ENCODE results near the gene OSBPL3. TPM values are rescaled to one million over a fixed set of nuclear protein-coding genes. Genes with fewer than 3 reads are reported as not detected.

OSBPL3 gene
- total RNA-seq, 1 donor from 2014 or later = 59.2 TPM

GRCh38 chr7:24980534-24981170 lies 674 bp upstream of the OSBPL3 start:
- peaks cover 23% of the 10 kb centered on the region for H3K4me1 ChIP-seq
- H3K9me3 ChIP-seq = no peaks in the 10 kb centered on the region
- H3K27ac ChIP-seq = peak overlapping the region; percentile 97
- peak overlapping the region; percentile 59 to 89 for H3K4me3 ChIP-seq
- no peaks in the 10 kb centered on the region for H3K36me3 ChIP-seq
- no peaks in the 10 kb centered on the region for H3K27me3 ChIP-seq
- peak in 1 of 2 donors; percentile 9 for TF ChIP-seq POLR2AphosphoS5 (IDR thresholded peaks at IDR 0.05; ENCODE audit: insufficient read depth in 1 of 2, low read depth in 1 of 2)
- no peak for TF ChIP-seq POLR2A (IDR thresholded peaks at IDR 0.05)
- intact Hi-C loops (cut with DNase I) = no loop called here
- DNase-seq (ENCODE audit: extremely low spot score in 2 of 2) = peak in 1 of 2 donors; percentile 92

DNA sequence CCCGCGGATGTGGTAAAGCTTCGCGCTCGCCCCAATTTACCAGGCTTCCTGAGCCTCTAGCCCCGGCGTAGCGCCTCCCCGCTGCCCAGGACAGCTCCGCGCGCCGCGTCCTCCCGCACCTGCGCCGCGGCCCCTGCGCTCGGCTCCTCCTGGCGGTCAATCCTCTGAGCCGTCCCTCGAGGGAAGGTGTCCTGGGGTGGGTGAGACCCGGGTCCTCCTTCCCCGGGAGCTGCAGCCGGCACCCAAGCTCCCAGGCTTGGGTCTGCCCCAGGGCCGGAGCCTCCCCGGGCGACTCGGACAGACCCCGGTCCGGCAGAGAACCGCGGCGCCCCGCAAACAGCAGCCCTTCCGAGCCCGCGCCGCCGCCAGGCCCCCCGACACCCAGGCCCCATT lies 512 bp downstream of the OSBPL3 start:
- Histone ChIP-seq H3K36me3 (no peaks in the 10 kb centered on the region), H3K4me3 (peak overlapping the region; percentile 59 to 89), H3K27me3 (no peaks in the 10 kb centered on the region), H3K27ac (peak overlapping the region; percentile 97), H3K9me3 (no peaks in the 10 kb centered on the region), H3K4me1 (peaks cover 23% of the 10 kb centered on the region)
- TF ChIP-seq POLR2A (IDR thresholded peaks at IDR 0.05) = no peak
- TF ChIP-seq CTCF (IDR thresholded peaks at IDR 0.05) = peak; percentile 13 to 36 (median 31)
- TF ChIP-seq POLR2AphosphoS5 (IDR thresholded peaks at IDR 0.05; ENCODE audit: insufficient read depth in 1 of 2, low read depth in 1 of 2) = no peak
- DNase-seq (ENCODE audit: extremely low spot score in 2 of 2) = no peak
- intact Hi-C loops (cut with DNase I) = no loop called here

- intact Hi-C loops (cut with DNase I) = no loop called here
- DNase-seq (ENCODE audit: extremely low spot score in 2 of 2) = no peak
- no peaks in the 10 kb centered on the region for H3K9me3 ChIP-seq
- H3K27me3 ChIP-seq = no peaks in the 10 kb centered on the region
- peak overlapping the region; percentile 59 to 89 for H3K4me3 ChIP-seq
- peak overlapping the region; percentile 97 for H3K27ac ChIP-seq
- TF ChIP-seq CTCF (IDR thresholded peaks at IDR 0.05) = no peak
- TF ChIP-seq POLR2AphosphoS5 (IDR thresholded peaks at IDR 0.05; ENCODE audit: insufficient read depth in 1 of 2, low read depth in 1 of 2) = no peak
- TF ChIP-seq POLR2A (IDR thresholded peaks at IDR 0.05) = no peak
- H3K36me3 ChIP-seq = no peaks in the 10 kb centered on the region
- H3K4me1 ChIP-seq = peaks cover 23% of the 10 kb centered on the region
Observed at GRCh38 chr7:24978843-24979469, 1.0 kb downstream of the OSBPL3 start.

DNA sequence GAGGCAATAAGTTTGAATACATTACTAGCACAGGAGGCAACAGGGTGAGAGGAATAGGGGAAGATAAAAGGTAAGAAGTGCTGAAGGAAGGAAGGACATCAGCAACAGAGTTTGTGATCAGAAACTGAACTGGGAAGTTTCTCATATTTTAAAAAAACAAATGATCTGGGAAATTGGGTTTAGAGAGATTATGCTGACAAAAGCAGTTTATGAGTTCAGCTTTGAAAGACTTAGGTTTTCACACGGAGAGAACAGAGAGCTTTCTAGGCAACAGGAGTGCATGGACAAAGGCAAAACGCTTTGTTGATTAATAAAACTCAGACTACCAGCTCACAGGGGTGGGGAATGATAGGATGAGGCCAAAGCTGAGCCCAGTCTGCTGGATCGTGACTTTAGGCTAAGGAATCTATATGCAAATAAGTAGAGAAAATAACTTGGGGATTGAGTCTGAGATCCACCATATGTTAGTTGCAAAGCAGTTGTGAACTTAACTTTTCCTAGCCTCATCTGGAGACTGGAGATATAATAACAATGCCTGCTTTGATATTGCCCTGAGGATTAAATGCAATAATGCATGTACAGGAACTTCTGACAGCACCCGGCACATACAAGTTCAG lies 4.2 kb downstream of the OSBPL3 start:
- Histone ChIP-seq H3K27ac (no peak overlapping the region), H3K27me3 (no peaks in the 10 kb centered on the region), H3K9me3 (no peaks in the 10 kb centered on the region), H3K36me3 (no peaks in the 10 kb centered on the region), H3K4me1 (peaks cover 36% of the 10 kb centered on the region), H3K4me3 (no peak overlapping the region)
- TF ChIP-seq POLR2A (IDR thresholded peaks at IDR 0.05) (no peak), CTCF (IDR thresholded peaks at IDR 0.05) (no peak), POLR2AphosphoS5 (IDR thresholded peaks at IDR 0.05; ENCODE audit: insufficient read depth in 1 of 2, low read depth in 1 of 2) (no peak)
- DNase-seq (ENCODE audit: extremely low spot score in 2 of 2) = no peak
- intact Hi-C loops (cut with DNase I) = no loop called here

DNA sequence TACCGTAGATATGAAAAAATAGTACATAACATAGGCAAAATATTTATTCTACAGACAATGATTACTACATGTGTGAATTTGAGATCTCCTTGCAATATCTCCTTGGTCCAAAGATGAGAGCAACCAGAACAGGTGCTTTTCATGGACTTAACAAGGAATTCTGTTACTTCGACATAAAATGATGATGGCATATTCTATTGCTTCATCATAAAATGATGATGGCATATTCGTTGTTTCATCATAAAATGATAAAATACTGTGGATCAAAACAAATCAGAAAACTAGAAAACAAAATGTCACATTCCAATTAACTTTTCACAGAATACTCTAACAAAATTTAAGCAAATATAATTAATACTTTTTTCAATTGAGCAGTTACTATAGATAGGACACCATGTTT lies 4.8 kb downstream of the OSBPL3 start:
- Histone ChIP-seq H3K4me3 (no peak overlapping the region), H3K4me1 (peaks cover 35% of the 10 kb centered on the region), H3K27me3 (no peaks in the 10 kb centered on the region), H3K27ac (no peak overlapping the region), H3K9me3 (no peaks in the 10 kb centered on the region), H3K36me3 (no peaks in the 10 kb centered on the region)
- TF ChIP-seq POLR2AphosphoS5 (IDR thresholded peaks at IDR 0.05; ENCODE audit: insufficient read depth in 1 of 2, low read depth in 1 of 2) (no peak), POLR2A (IDR thresholded peaks at IDR 0.05) (no peak), CTCF (IDR thresholded peaks at IDR 0.05) (no peak)
- intact Hi-C loops (cut with DNase I) = no loop called here
- DNase-seq (ENCODE audit: extremely low spot score in 2 of 2) = no peak
